Right lobe of liver (tissue), 4 donors: ENCODE results near the gene PFDN4.

Experiments used
- POLR2A ChIP-seq: fragments of 450-650 bp; IDR thresholded peaks from one replicate; pipeline ENCODE4 v1.6.1; 2017; ENCODE audit warnings: antibody characterized with exemption, mild to moderate bottlenecking
- TF ChIP-seq, protein P1 (sequence below), 4 donors: fragments of 200-600 bp in 3 of 4; fragments of 450-650 bp in 1 of 4; IDR thresholded peaks; one replicate each; pipeline versions ENCODE4 v1.5.1 to v1.8.0; 2016 to 2022; ENCODE audit warnings: antibody characterized with exemption in 4 of 4, mild to moderate bottlenecking in 2 of 4
- donor health status: DM: no; HTN: no; CAD: no.
- donor health status: DM: no; HTN: no; CAD: no.
- donor health status: DM: no; HTN: yes; CAD: no.

DNA sequence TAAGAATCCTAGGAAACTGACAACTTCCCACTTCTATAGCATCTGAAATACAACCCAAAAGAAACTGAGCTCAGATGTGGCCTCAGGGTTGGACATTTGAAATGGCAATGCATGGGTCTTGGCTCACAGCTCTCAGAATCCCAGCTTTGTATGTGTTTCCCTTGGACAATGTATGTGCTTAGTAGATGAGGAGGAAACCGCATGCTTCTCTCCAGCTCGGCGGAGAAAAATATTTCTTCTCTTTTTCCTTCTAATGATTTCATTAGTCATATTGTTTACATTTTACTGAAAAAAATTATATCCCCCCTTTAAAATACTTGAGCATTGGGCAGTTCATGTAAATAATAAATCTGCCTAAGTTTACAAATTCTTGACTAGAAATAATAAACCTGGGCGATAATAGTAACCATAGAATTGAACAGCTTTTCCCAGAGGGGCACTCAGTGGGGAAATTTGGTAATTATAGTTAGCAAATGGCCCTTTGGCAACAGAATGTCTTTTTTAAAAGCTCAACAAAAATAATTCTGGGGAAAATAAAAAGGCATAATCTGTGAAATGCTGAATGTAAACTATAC is 55.3 kb downstream of the PFDN4 start:
- TF ChIP-seq, protein P1, sequence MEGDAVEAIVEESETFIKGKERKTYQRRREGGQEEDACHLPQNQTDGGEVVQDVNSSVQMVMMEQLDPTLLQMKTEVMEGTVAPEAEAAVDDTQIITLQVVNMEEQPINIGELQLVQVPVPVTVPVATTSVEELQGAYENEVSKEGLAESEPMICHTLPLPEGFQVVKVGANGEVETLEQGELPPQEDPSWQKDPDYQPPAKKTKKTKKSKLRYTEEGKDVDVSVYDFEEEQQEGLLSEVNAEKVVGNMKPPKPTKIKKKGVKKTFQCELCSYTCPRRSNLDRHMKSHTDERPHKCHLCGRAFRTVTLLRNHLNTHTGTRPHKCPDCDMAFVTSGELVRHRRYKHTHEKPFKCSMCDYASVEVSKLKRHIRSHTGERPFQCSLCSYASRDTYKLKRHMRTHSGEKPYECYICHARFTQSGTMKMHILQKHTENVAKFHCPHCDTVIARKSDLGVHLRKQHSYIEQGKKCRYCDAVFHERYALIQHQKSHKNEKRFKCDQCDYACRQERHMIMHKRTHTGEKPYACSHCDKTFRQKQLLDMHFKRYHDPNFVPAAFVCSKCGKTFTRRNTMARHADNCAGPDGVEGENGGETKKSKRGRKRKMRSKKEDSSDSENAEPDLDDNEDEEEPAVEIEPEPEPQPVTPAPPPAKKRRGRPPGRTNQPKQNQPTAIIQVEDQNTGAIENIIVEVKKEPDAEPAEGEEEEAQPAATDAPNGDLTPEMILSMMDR (IDR thresholded peaks at IDR 0.05): no peak
- no peak for TF ChIP-seq POLR2A
